ENCODE data around the gene CDH23. TPM values are rescaled to one million over a fixed set of nuclear protein-coding genes. Genes with fewer than 3 reads are reported as not detected.

CDH23 gene
- total and polyA plus RNA-seq, 9 of the 15 experiments (the other 6 are each of a cell fraction or from before 2014, with no cell fraction given) = 0.18 to 1.2 (median 0.47) TPM

- TF ChIP-seq TEAD4 (IDR thresholded peaks at IDR 0.05; ENCODE audit: low read length) (peak; percentile 72), TEAD4 (CRISPR knock-in tag; IDR thresholded peaks at IDR 0.05; ENCODE audit: borderline replicate concordance) (no peak), SRSF3 (IDR thresholded peaks at IDR 0.05; ENCODE audit: insufficient read depth, low read length) (no peak), RREB1 (CRISPR knock-in tag; IDR thresholded peaks at IDR 0.05) (no peak), BACH1 (tag; IDR thresholded peaks at IDR 0.05) (no peak), ZC3H11A (IDR thresholded peaks at IDR 0.05; ENCODE audit: low read depth, low read length) (no peak), SMARCE1 (IDR thresholded peaks at IDR 0.05) (no peak), SMAD3 (CRISPR knock-in tag; conservative IDR thresholded peaks at IDR 0.05) (no peak), HES1 (IDR thresholded peaks at IDR 0.05; ENCODE audit: low read depth) (no peak), NRF1 (conservative IDR thresholded peaks at IDR 0.05 in 1 of 2, IDR thresholded peaks at IDR 0.05 in 1 of 2) (peak; percentile 45 to 53; a peak in 3 of 4 replicates), ZBTB17 (CRISPR knock-in tag; IDR thresholded peaks at IDR 0.05) (no peak), PURB (CRISPR knock-in tag; IDR thresholded peaks at IDR 0.05; ENCODE audit: low read depth) (no peak), TAF7 (tag; IDR thresholded peaks at IDR 0.05) (no peak), ID3 (CRISPR knock-in tag; IDR thresholded peaks at IDR 0.05) (no peak), ID3 (tag; IDR thresholded peaks at IDR 0.05) (peak; percentile 73), U2AF1 (optimal IDR thresholded peaks at IDR 0.05; ENCODE audit: low read depth, low read length) (no peak)
- TF ChIP-seq, protein P1, sequence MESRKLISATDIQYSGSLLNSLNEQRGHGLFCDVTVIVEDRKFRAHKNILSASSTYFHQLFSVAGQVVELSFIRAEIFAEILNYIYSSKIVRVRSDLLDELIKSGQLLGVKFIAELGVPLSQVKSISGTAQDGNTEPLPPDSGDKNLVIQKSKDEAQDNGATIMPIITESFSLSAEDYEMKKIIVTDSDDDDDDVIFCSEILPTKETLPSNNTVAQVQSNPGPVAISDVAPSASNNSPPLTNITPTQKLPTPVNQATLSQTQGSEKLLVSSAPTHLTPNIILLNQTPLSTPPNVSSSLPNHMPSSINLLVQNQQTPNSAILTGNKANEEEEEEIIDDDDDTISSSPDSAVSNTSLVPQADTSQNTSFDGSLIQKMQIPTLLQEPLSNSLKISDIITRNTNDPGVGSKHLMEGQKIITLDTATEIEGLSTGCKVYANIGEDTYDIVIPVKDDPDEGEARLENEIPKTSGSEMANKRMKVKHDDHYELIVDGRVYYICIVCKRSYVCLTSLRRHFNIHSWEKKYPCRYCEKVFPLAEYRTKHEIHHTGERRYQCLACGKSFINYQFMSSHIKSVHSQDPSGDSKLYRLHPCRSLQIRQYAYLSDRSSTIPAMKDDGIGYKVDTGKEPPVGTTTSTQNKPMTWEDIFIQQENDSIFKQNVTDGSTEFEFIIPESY (CRISPR knock-in tag; IDR thresholded peaks at IDR 0.05) = no peak
- TF ChIP-seq, protein P2, sequence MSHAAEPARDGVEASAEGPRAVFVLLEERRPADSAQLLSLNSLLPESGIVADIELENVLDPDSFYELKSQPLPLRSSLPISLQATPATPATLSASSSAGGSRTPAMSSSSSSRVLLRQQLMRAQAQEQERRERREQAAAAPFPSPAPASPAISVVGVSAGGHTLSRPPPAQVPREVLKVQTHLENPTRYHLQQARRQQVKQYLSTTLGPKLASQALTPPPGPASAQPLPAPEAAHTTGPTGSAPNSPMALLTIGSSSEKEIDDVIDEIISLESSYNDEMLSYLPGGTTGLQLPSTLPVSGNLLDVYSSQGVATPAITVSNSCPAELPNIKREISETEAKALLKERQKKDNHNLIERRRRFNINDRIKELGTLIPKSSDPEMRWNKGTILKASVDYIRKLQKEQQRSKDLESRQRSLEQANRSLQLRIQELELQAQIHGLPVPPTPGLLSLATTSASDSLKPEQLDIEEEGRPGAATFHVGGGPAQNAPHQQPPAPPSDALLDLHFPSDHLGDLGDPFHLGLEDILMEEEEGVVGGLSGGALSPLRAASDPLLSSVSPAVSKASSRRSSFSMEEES (CRISPR knock-in tag; IDR thresholded peaks at IDR 0.05) = no peak
These were observed 236.3 kb downstream of the CDH23 start (continued) for GRCh38 chr10:71632896-71633600.
